GM18909 (cell line): ENCODE results near the gene KNL1.
"Not testable (repeated sequence)": the region's sequence is repeated elsewhere in the genome, so short reads cannot be mapped to it uniquely, and the experiment has no call there.

ENCODE experiments used
- ATAC-seq: cut with Tn5 transposase; IDR thresholded peaks from one replicate; pipeline ENCODE4 v1.9.1; 2021; ENCODE audit warnings: mild to moderate bottlenecking; ENCODE audit not compliant: unreplicated experiment, poor library complexity

Gene KNL1, protein sequence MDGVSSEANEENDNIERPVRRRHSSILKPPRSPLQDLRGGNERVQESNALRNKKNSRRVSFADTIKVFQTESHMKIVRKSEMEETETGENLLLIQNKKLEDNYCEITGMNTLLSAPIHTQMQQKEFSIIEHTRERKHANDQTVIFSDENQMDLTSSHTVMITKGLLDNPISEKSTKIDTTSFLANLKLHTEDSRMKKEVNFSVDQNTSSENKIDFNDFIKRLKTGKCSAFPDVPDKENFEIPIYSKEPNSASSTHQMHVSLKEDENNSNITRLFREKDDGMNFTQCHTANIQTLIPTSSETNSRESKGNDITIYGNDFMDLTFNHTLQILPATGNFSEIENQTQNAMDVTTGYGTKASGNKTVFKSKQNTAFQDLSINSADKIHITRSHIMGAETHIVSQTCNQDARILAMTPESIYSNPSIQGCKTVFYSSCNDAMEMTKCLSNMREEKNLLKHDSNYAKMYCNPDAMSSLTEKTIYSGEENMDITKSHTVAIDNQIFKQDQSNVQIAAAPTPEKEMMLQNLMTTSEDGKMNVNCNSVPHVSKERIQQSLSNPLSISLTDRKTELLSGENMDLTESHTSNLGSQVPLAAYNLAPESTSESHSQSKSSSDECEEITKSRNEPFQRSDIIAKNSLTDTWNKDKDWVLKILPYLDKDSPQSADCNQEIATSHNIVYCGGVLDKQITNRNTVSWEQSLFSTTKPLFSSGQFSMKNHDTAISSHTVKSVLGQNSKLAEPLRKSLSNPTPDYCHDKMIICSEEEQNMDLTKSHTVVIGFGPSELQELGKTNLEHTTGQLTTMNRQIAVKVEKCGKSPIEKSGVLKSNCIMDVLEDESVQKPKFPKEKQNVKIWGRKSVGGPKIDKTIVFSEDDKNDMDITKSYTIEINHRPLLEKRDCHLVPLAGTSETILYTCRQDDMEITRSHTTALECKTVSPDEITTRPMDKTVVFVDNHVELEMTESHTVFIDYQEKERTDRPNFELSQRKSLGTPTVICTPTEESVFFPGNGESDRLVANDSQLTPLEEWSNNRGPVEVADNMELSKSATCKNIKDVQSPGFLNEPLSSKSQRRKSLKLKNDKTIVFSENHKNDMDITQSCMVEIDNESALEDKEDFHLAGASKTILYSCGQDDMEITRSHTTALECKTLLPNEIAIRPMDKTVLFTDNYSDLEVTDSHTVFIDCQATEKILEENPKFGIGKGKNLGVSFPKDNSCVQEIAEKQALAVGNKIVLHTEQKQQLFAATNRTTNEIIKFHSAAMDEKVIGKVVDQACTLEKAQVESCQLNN (N-terminal part only)

DNA sequence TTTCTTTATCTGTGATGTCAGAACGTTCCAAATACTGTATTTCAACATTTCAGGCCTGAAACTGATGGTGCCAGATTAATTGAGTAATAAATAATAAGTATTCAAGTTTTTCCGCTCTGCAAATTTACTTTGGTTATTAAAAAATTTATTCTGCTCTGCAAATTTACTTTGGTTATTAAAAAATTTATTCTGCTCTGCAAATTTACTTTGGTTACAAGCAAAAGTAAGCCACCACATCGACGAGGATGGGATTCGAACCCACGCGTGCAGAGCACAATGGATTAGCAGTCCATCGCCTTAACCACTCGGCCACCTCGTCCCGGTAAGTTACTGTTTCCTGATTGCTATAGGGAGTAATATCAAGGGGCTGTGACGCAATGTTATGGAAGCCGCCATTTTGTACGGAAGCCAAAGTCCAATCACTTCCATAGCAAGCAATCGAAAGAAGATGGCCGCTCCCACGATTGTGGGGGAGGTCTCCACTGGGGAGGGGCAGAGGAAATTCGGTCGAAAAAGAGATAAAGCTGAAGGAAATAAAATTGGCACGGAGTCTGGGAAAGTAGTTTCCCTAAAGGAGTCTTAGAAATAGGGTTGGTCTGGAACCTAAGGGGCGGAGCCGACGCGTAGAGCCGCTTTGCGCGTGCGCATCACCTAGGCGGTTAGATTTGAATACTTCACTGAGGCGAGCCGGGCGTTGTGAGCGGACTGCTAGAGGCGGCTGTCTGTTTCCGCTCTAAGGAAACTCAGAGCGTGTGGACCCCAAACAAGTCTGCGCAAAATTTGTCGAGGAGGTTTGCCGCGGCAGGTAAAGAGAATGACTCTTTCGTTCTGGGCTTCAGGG lies at the start of gene KNL1:
Gene KNL1, plus strand, starts transcription at position 662 of the 841 bp plus-strand sequence. CDS start 8,683 bp downstream, outside the sequence.
- peak; percentile 74 for ATAC-seq

DNA sequence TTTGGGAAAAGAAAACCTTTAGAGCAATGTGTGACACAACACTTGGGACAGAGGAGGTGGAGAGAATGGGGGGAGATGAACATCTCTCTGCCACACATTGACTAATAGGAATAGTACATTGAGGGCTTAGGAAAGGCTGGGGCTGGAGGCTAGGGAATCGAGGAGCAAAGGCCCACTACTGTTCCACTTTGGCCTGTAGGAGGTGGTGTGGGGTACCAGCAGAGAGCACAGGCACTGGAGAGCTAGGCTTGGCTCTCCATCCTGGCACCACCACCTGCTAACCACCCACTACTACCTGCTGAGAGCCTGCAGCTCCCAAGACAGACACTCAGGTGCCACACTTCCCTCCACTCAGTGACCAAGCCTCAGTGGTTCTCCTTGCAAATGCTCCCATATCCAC lies 48.6 kb upstream of the KNL1 start:
- no peak for ATAC-seq

DNA sequence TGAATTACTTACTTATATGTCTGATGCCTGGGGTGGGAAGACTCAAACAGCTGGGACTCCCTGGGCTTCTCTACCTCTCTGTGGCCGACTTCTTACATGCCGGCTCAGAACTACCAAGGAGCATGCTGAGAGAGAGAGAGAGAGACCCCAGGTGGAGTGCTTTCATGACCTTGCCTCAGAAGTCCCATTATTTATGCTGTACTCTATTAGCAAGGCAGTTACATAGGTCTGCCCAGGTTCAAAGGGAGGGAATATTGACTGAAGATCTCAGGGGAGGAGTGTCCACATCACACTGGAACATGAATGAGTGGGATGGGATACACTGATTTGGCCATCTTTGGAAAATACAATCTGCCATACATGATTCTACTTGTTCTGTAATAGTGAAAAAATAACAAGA lies 45.4 kb upstream of the KNL1 start:
- ATAC-seq, result no peak

GRCh38 chr15:40549894-40550293 lies 44.2 kb upstream of the KNL1 start:
- ATAC-seq, result no peak

DNA sequence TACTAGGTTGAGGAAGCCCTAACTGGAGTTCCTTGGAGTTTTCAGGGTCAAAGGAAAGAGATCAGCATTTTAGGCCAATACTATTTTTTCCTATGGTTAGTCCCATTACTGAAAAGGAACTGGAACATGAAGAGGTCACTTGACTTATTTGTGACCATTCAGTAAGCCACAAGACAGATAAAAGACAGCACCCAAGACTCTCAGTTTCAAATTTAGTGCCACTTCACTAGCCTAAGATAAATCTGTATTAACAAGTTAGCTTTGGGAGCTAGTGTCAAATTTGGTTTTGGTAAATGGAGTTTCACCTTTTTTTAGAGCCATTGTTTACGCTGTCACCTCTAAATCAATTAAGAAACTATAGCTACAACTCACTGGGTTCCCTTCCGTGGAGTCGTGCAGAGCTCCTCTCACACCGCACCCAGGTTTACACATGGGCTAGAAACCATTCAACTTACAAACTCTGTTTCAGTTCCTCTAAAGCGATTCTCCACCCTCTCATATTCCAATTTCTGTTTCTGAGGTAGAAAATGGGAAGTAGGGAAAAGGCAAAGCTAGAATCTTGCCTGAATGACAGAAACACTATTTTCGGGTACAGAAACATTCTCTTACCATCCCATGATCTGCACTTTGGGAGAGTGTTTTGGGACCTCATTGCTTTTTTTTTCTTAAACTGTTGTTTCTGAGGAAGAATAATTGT lies 43.6 kb upstream of the KNL1 start:
- ATAC-seq, result peak; percentile 78

- no peak for ATAC-seq
Measured at GRCh38 chr15:40554161-40554525, 39.9 kb upstream of the KNL1 start.

DNA sequence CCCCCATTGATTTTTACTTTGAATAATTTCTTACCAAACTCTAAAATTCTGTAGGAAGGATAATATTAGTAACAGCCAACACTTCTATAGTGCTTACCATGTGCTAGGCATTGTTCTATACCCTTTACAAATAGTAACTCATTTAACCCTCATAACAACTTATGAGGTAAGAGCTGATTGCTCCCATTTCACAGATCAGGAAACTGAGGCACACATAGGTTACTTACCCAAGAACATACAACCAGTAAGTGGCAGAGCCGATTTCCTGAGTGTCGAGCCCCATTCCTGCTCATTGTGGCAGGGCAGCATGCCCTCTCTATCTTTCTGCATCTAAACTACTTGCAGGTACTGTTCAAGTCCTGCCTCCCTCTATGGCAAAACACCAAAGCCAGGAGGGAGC lies 38.2 kb upstream of the KNL1 start:
- no peak for ATAC-seq

DNA sequence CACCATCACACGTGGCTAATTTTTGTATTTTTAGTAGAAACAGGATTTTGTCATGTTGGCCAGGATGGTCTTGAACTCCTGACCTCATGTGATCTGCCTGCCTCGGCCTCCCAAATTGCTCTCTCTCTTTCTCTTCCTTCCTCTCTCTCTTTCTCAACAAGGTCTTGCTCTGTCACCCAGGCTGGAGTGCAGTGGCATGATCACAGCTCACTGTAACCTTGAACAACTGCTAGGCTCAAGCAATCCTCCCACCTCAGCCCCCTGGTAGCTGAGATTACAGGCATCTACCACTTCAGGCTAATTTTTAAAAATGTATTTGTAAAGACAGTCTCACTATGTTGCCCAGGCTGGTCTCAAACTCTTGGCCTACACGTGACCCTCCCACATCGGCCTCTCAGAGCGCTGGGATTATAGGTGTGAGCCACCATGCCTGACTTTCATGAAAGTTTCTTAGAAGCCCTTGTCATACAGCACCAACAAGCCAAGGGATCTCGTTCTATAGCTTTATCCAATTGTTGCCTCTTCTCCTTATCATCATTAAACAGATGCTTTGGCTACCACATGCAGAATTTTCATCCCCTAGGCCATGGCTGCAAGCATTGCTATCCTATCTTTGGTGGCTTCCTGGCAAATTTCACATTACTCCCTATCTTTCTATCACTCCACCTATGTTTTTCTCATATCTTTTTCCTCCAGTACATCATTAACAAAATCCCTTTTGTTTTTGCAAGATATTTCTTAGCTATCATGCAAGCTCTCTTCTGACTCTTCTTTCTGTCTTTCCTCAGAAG lies 34.9 kb upstream of the KNL1 start:
- ATAC-seq, result peak; percentile 7

GRCh38 chr15:40562691-40563090 lies 31.4 kb upstream of the KNL1 start:
- no peak for ATAC-seq

DNA sequence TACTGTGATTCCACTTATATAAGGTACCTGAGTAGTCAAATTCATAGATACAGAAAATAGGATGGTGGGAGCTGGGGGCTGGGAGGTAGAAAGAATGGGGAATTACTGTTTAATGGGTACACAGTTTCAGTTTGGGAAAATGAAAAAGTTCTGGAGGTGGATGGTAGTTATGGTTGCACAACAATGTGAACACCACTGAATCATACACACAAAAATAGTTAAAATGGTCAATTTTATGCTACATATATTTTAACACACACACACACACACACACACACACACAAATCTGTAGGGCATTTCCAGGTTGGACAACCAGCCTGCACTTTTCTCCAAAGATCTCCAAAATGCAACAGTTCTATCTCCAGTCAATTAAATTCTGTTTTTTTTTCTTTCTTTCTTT lies 30.6 kb upstream of the KNL1 start:
- ATAC-seq, result no peak

DNA sequence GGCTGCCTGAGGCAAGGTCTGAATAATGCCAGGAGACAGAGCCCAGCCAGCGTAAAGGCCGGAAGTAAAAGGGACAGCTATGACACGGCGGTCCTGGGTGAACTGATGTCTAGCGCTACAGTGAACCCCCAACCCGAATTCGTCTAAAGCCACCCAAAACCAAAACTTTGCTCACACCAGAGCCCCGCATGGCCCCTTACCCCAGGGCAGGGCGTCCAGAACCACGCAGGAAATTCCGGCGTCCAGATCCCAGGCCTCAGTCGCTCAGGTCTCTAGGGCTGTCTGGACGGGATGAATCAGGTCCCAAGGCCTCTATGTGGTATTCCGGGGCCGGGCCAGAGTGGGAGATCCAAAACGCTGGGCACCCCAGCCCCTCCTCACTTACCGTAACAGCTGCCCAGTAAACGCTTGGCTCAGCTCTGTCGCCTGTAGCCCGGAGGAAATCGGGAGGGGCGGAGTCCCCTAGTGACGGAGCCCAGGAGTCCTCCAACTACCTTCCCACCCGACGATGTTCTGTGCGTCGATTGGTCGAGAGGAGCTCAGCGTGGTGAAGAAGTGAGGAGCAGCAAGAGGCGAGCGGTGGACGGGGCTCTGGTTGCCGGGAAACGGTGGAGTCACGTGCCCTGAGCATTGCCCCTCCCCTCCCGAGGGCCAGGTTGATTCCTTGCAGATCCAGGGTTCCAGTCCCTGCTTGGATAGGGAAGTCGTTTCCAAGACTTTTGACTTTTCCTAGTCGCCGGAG lies 29.3 kb upstream of the KNL1 start, which contains the start of gene CCDC32:
Gene CCDC32, minus strand, starts transcription at position 452 of the 742 bp plus-strand sequence. CDS start 2,027 bp downstream, outside the sequence.
- ATAC-seq, result peak; percentile 96

DNA sequence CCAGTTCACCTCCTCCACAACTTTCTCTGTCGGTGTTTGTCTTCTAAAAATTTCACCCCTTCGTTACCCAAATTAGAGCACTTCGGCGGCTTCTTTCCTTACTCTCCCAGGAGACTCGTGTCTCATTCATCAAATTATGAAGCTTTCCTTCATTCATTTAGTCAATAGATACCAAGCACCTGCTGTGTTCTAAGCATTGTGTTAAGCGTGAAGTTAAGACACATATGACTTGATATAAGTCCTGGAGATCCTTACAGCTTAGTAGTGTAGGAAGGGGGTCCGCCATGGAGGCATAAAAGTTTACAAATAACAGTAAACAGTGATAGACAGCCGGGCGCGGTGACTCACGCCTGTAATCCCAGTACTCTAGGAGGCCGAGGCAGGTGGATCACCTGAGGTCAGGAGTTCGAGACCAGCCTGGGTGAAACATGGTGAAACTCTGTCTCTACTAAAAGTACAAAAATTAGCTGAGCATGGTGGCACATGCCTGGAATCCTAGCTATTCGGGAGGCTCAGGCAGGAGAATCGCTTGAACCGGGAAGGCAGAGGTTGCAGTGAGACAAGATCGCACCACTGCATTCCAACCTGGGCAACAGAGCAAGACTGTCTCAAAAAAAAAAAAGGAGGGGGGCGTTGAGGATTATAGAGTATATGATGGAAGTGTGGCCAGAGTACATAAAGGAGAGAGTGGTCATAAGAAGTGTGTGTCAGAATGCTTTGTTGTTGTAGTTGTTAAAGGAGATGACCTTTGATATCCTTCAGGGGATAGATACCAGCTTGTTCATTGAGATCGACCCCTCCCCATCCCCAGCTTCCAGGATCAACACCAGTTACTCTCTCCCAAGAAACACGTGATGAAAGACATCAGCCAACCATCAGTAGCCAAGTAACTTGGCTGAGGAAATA lies 28.5 kb upstream of the KNL1 start:
- no peak for ATAC-seq

DNA sequence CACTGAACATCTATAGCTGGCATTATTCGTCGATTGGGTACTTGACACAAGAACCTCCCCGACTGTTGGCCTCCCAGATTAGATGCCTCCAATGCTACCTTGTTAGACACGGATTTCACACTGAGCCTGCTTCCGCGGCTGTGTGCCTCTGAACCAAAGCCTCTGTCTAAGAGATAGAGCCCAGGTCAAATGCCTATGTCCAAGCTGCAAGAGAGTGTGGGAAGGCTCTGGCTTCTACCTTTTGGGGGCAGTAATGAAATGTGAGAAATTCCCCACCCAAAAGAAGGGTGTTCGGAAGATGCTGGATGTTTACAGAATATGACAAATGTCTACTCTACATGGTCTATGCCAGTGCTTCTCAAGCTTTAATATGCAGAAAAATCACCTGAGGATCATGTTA lies 26.9 kb upstream of the KNL1 start:
- ATAC-seq, result no peak

- ATAC-seq, result peak; percentile 53
Measured at GRCh38 chr15:40569129-40569953, 24.7 kb upstream of the KNL1 start, which contains the start of gene RPUSD2. RPUSD2 (plus strand) TSS chr15:40569299; CDS start chr15:40569338, 39 bp downstream.

DNA sequence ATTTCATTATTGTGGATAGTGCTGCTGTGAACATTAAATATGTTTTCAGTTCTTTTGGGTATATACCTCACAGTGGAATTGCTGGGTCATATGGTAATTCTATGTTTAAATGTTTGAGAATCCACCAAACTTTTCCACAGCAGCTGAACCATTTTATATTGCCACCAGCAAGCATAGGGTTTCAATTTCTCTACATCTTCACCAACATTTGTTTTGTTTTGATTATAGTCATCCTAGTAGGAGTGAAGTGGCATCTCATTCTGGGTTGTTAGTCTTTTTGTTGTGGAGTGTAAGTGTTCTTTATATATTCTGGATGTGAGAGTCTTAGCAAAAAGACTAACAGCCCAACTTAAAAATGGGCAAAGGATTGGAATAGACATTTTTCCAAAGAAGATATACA lies 18.9 kb upstream of the KNL1 start:
- no peak for ATAC-seq

DNA sequence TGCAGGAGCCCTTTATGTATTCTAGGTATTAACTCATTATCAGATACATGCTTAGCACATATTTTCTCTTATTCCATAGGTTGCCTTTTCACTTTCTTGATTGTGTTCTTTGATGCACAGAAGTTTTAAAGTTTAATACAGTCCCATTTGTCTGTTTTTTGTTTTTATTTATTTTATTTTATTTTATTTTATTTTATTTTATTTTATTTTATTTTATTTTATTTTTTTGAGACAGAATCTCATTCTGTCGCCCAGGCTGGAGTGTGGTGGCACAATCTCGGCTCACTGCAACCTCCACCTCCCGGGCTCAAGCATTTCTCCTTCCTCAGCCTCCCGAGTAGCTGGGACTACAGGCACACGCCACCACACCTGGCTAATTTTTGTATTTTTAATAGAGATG lies 17.1 kb upstream of the KNL1 start:
- ATAC-seq, result not testable (repeated sequence)
